Astrocyte of the hippocampus (primary cell): ENCODE measurements around the gene SPATA19.

Experiments used
- DNase-seq: peaks from one replicate; pipeline ENCODE4 v3.0.0; 2011; ENCODE audit warnings: low read depth, low spot score

The SPATA19 gene

DNA sequence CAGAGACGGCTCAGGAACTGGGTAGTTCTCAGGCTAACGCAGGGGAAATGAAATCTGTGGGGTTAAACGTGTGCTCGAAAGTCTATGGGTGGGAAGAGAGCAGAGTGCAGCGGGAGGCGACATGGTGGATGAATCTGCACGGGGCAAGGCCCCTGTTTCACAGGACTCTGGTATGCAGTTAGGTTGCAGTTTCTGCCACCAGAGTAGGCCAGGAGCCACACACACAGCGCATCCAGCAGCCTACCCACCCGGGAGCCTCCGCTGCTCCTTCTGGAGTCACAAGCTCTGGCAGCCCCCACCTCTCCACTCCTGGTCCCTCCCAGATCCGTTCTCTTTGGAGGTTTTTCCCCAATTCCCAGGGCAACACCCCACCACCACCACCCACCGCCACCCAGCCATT lies 27.0 kb downstream of the SPATA19 start:
- DNase-seq = no peak

DNA sequence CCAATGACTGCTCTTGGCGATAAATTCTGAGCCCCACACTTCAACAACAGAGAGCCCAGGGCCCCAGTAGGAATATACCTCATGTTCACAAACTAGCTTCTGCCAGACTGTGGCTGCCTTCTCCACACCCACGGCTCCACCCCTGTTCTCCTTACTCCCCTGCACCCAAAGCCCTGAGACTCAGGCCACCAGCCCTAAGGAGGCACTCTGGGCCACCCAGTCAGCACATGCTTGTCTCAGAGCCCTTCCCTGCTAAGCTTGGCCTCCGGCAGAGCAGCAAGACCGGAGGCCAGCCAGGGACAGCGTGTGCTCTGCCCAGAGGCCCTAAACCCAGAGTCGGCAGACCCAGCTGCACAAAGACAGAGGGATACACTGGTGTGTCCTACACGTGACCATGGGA lies 27.9 kb downstream of the SPATA19 start:
- DNase-seq = no peak

DNA sequence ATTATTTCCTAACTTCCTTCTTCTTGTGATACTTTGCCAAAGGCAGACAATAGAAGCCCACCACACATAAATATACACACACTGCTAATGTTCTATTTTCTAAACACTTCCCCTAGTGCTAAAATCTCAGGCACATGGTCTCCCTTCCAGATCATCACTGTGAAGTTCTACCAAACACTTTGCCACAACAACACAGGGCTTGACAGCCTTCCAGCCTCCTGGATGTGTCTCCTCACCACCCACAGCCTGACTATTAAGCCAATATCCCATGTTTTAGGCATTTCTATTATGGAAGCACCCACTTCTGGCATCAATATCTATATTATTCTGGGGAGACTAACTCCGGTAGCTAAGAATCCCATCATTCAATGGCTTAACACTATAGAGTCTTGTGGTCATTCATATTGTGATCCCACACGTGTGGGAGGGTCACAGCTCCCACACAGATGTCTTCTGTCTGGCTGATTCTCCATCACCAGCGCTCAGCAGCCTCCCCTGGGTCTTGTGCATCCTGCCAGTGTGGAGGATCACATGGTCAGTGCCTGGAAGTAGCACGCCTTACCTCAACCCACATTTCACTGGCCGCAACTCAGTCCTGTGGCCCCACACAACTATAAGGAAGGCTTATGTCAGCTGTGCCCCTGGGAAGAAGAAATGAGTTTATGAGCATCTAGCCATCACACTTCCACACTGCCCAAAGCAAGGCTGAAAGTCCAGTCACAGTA lies 29.0 kb downstream of the SPATA19 start:
- no peak for DNase-seq

DNA sequence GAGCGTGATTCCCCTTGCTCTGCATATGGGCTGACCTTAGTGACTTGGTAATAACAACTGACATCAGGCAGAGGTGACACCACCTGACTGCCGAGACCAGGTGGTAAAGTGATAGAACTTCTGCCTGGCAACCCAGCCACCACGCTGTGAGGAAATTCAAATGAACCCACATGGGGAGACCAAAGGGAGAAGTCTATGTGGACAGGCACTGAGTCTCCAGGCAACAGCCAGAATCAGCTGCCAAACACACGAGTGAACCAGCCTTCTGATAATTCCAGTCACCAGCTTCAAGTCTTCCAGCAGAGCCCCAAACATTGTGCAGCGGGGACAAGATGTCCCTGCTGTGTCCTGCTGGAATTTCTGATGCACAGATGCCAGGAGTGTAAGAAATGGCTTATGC lies 29.7 kb downstream of the SPATA19 start:
- no peak for DNase-seq

DNA sequence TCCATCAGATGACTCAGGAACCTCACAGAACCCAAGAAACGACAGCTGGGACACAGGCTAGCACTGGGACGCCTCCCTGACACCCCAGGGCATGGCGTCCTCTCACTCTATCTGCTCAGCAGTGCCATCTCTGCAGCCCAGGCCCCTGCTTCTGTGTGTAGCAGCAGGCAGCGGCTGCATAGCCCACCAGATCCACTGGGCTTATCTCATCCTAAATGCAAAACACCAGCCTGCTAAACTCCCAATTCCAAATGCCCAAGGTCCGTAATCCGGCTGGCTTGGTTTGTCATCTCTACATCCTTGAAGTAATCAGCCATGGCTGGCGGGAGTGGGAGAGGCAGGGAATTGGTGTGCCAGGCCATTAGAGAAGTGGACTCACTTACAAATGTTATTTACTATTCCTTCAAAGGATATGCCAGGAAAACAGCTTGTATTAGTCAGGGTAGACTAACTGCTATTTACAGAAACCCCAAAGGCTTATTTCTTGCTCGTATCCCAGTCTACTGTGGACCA lies 30.7 kb downstream of the SPATA19 start:
- DNase-seq = no peak

DNA sequence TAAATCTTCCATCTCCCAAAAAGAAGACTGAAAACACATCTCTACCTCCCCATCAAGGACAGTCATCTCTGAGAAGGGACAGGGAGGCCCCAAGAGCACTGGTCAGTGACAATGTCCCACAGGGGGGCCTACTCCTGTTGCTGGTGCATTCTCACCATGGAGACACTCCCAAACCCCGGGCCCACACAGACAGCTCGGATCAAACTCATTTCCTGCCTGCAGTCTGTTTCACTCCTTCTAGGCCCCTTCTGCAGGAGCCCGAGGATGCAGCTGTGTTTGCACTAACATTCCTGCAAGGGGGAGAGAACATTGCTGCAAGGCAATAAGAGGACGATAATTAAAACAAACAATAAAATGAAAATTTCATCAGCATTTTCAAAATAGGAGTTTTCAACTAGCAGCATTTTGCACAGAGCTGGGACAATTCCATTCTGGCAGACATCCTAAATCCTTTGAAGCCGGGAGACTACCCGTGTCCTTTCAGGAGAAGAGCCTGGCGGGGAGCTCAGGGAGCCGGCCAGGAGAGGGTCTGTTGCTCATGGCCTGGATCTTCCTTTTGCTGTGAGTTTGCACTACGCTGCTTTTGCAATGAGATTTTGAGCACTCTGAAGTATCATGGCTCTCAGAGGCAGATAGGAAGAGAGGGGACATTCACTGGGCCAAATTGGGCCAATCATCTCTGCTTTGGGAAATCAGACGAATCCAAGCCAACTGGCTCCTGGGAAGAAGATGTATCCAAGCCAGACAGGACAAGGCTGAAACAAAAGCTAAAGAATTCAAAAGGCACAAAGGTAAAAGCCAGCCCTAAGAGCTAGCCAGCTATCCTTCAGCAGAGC lies 33.2 kb downstream of the SPATA19 start:
- no peak for DNase-seq

DNA sequence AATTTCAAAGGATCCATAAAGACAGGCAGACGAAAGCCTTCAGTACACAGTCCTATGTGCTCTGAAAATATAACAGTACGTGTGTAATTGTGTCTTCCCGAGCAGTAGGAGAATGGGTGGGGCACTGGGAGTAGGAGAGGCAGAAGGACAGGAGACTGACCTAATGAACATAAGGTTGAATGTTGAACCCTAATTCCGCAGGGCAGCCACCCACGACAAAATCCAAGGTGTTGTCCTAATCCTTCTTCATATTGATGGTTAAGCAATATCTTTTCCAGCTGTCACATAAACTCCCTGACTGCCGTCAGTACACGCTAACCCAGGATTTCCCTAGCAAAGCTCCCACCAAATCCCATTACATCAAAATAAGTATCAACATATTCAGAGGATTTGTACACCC lies 34.5 kb downstream of the SPATA19 start:
- DNase-seq = no peak

DNA sequence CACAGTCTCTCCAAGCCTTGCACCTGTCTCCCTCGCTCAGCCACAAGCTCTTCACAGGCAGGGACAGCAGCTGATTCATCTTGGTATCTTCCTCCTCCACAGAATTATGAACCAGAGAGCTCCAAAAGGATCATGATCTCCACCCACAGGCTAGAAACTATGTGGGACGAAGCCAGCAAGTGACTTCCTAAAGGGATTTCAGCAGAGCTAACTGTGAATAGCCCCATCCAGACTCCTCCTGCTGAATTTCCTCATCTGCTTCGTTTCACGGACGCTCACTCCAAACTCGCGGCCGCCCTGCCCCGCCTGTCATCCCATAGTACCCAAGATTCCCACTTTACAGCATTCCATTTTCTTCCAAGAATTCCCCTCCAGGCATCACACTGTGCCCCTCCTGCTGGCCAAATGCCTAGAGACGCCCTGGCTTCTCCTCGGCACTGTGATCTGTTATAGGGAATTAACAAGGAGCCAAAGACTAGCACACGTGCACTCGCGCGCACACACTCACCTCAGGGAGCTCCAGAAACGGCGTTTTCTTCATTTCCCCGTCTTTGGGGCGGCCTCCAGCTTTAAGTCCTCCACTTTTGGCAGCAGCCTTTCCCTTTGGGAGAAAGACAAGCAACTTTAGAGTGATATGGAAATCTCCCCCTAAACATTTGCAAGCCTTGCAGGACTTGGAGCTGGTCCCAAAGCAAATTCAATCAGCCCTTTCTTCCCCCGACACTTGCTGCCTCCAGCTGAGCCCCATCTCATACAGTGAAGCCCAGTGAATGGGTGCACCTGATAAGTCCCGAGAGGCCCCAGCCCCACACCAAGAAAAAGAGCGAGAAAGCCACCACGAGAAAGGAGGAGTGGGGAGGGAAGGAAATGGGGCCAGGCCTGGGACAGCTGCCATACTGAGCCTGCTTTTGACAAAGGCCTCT lies 35.5 kb downstream of the SPATA19 start:
- DNase-seq = peak; percentile 23

DNA sequence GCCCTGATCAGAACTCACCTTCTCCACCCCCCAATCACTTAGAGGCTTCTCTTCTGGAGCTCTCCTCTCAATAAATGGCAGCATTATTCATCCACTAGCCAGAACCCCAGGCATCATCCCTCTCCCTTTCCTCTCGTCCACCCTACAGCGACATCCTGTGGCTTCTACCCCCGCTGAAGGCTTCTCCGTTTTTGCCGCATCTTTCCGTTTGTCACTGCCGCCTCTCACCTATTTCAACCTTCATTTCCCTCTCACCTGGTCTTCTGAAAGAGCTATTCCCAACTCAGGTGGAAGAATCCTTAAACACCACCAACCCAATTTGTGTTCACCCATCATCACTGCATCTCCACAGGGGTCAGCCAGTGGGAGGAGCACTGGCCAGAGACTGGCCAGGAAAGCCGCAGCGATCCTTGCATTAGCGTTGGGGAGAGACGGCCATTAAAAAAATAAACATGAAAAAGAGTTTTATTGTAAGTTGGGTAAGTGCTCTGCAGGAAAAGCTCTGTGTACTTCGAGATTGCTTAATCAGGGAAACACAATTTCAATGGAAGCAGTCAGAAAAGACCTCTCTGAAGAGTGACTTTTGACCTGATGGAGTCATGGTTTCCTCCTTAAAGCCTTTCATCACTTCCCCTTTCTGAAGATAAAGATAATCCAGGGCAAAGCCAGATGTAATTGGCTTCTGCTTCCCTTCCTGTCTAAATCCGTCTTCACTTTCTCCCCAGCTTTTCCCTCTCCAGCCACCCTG lies 36.7 kb downstream of the SPATA19 start:
- DNase-seq = no peak

DNA sequence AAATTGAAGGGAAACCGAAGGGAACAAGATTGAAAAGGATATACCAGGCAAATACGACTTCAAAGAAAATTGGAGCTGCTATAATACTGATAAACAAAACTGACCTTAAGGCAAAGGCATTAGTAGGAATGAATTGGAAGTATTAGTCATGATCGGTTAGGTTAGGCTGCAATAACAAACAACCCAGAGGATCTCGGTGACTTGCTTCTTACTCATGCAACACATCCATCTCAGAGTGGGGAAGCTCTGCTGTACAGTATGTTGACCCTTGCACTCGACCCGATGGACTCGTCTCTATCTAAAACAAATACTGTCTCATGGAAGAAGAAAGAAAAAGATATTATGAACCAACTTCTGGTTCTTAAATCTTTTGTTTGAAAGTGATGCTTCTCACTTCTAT lies 42.3 kb downstream of the SPATA19 start:
- no peak for DNase-seq

DNA sequence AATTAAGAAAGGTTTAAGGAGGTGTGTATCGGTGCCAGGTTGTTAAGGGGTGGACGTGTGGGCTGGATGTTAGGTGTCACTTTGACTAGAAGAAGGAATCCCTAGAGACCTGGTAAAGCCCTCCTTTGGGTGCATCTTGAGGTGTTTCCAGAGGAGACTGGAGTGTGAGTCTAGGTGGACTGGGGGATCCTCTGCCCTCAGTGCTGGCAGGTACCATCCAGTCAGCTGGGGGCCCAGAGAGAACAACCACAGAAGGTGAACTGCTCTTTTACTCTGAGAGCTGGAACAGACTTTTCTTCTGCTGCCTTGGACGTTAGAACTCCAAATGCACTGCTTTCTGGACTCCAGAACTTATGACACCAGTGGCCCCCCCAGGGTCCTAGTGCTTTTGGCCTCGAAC lies 44.0 kb downstream of the SPATA19 start:
- DNase-seq = no peak

DNA sequence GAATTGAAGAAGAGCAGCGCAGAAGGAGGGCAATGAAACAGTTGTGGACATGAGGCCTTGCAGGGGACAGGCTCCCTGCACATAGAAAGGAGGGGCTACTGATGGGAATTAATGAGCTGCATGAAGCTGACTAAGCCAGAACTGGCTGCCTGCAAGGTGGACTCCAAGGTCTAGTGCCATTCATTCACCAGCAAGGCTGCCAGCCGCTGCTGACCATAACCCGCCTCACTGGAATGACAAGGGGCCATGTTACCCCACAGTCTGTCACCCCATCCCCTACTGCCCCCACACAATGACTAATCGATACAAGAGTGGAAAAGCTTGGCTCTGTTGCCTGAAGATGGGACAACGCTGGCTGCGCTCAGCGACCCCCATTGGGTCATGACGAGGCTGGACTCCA lies 44.6 kb downstream of the SPATA19 start:
- no peak for DNase-seq

DNA sequence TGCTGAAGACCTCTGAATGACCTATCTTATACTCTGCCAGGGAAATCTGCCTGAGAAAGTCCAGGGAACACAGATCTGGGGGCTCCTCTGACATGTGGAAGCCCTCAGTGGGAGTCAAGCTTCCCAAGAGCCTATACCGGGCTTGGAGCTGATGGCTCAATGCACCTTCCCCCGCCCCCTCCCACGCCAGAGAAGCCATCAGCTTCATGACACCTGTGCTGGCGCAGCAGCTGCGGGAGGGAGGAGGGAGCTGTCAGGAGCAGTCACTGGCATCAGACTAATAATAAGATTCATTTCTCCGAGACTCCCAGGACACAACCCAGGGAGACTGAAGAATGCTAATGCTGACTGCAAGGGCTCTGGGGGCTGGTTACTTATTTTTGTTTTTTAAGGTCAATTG lies 47.8 kb downstream of the SPATA19 start:
- no peak for DNase-seq

DNA sequence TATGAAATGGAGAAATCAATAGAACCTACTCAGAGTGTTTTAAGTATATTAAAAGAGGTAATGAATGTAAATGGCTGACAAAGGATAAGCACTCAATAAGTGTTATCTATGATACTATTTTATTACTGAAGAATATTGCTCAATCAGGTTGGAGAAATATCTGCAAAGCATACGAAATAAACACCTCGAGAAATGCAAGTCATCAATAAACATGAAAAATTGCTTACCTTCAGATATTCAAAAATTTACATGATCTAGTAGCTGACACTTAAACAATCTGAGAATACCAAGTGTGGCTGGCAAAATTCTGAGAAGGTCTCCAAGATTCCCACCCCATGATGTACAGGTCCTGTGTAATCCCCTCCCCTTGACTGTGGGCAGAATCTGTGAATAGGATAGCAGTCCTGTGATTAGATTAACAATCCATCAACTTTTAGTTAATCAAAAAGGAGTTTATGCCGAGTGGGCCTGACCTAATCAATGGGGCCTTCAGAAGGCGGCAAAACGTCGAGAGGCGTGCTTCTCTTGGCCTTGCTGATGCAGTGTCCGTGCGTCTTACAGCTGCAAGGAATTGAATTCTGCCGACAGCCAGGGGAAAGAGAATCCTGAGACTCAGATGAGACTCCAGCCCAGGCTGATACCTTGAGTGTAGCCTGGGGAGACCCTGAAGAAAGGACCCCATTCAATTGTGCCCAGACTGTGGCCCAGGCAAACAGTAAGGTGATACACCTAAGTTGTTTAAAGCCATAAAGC lies 49.1 kb downstream of the SPATA19 start:
- no peak for DNase-seq

DNA sequence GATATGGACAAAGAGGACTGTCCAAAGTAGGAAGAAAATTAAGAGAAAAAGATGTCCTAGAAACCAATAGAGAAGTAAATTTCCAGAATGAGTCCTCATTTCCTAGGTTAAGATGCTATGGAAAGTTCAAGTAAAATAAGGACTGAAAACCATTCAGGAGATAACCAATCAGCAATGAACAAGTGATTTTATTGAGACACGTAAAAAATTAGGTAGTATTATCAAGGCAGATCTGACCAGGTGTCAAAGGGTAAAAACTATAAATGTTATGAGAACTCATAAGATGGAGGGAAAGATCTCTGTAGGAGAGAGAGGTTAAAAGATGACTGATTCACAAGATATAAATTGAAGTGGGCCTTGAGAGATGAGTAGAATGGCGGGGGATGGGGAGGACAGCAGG lies 50.2 kb downstream of the SPATA19 start:
- DNase-seq = no peak

DNA sequence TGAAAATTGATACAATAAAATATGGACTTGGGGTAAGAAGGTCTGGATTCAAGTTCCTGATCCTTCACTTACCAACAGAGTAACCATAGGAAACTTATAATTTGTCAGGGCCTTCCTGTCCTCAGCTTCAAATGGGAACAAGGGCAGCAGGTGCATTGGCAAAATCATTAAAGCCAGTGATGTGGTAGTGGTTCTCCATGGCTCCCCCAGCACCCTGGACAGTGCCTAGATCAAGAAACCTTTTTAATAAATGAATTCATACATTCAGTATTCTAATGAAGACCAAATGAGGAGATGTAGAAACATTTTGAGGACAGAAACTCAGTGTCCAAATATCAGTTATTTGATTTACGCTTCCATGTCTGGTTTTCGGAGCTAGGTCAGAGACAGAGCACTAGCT lies 51.1 kb downstream of the SPATA19 start:
- DNase-seq = no peak

DNA sequence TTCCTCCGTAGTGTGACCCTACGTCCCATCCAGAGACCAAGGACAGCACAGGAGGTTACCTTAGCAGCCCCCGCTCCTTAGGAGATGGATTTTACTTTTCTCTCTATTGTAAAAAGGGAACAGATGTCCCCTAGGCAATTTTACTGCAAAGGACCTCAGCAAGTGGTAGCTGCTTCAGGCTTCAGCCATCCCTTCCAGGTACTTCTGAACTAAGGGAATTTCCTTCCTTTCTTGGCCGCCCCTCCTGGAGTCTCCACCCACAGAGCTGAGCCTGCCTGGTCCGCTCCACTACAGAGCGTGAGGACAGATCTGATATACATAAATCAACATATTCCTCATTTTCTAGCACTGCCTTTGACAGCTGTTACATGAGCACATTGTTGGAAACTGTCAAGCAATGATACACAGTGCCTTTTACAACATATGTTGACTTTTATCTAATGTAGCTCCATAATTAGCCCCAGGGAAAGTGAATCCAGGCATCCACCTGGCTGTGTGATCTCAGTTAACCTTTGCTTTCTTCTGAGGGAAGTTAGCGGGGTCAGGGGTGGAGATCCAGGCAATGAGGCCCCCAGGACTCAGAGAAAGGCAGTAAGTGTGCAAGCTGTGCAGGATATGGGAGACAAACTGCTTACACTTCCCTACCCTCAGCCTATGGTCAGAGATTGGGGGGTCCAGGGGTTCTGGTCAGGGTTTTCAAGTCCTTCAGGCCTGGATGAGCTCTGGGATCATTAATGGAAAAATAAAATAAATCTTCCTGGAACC lies 51.9 kb downstream of the SPATA19 start:
- no peak for DNase-seq

DNA sequence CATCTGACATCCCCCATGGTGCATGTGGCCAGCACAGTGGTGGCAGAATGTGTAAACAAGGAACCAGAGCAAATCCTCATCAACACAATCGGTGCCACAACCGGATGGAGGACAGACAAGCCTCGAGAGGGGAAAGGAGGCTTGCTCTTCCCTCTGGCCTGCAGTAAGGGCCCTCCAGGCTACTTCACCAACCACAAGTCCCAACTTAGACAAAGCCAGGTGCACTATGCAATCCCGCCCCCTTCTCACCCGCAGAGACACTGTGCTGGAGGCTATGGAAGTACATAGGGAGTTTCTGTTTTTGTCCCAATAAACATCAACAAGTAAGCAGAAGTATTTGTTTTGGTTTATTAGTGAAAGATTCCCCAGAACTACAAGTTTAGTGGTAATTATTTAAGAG lies 54.3 kb downstream of the SPATA19 start:
- DNase-seq = no peak
